Body of pancreas (tissue), 4 donors: ENCODE results near the gene CCDC86.

Experiments used
- POLR2A ChIP-seq, 3 donors: fragments of 450-650 bp; IDR thresholded peaks; one replicate each; pipeline ENCODE4 v1.6.1; 2016; ENCODE audit warnings: antibody characterized with exemption in 3 of 3, mild to moderate bottlenecking in 2 of 3
- TF ChIP-seq, protein P1 (sequence below), 7 experiments: fragments of 450-650 bp in 4 of 7; fragments of 200-600 bp in 3 of 7; sonication (generic) in 3 of 7; IDR thresholded peaks; one replicate each; pipeline ENCODE4 v1.5.1; 2016 to 2019; ENCODE audit warnings: antibody characterized with exemption in 7 of 7

GRCh38 chr11:60831501-60832079, 10.3 kb upstream of the CCDC86 start:
- TF ChIP-seq, protein P1, sequence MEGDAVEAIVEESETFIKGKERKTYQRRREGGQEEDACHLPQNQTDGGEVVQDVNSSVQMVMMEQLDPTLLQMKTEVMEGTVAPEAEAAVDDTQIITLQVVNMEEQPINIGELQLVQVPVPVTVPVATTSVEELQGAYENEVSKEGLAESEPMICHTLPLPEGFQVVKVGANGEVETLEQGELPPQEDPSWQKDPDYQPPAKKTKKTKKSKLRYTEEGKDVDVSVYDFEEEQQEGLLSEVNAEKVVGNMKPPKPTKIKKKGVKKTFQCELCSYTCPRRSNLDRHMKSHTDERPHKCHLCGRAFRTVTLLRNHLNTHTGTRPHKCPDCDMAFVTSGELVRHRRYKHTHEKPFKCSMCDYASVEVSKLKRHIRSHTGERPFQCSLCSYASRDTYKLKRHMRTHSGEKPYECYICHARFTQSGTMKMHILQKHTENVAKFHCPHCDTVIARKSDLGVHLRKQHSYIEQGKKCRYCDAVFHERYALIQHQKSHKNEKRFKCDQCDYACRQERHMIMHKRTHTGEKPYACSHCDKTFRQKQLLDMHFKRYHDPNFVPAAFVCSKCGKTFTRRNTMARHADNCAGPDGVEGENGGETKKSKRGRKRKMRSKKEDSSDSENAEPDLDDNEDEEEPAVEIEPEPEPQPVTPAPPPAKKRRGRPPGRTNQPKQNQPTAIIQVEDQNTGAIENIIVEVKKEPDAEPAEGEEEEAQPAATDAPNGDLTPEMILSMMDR (IDR thresholded peaks at IDR 0.05), result no peak
- no peak for TF ChIP-seq POLR2A (IDR thresholded peaks at IDR 0.05)
